ENCODE measurements around the gene RPS6KA5.

DNA sequence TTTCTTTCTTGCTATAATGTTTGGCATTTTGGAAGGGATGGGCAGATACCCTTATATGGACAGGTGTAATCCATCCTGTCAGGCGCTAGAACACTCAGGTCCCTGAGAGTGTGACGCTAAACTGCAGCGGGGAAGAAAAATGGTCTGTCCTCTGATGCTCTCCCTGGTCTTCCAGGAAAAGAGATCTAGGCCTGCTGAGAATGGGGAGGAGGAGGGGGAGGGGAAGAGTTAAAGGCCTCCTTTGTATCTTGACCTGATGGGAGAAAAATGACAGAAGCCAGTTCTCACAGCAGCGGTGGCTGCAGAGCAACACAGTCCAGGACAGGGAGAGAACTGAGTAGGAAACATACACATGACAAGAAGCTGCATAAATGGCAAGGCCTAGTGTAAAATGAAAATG, 61.1 kb downstream of the RPS6KA5 start:
- TF ChIP-seq CTCF (IDR thresholded peaks at IDR 0.05; ENCODE audit: insufficient read depth, low read depth, low read length): no peak
- TF ChIP-seq EZH2 (IDR thresholded peaks at IDR 0.05; ENCODE audit: insufficient read depth, low read length): no peak

All from astrocyte (in vitro differentiated cells and primary cell).